GM12878 (cell line): ENCODE measurements around the gene LRRC51.

Source experiments
- BHLHE40 ChIP-seq, 2 experiments: fragments of 450-650 bp in 1 of 2; IDR thresholded peaks; 2 replicates each; pipeline ENCODE4 v1.6.1; 2011 to 2017; ENCODE audit warnings: low read depth in 2 of 2, borderline replicate concordance in 1 of 2, improper control_type of control experiment in 1 of 2, low read length in 1 of 2, mild to moderate bottlenecking in 1 of 2
- MTA3 ChIP-seq: IDR thresholded peaks from 2 replicates; pipeline ENCODE4 v1.6.1; 2012; ENCODE audit warnings: low read length, inconsistent platforms, borderline replicate concordance
- NFYB ChIP-seq: IDR thresholded peaks from 2 replicates; pipeline ENCODE4 v1.6.1; 2011; ENCODE audit warnings: low read depth, mild to moderate bottlenecking, low read length, improper control_type of control experiment, moderate library complexity; ENCODE audit not compliant: insufficient read depth
- NR2C2 ChIP-seq: IDR thresholded peaks from 2 replicates; pipeline ENCODE4 v1.6.1; 2011; ENCODE audit warnings: borderline replicate concordance, low read depth; ENCODE audit not compliant: control insufficient read depth, insufficient read length
- NR2F1 ChIP-seq: fragments of 450-650 bp; conservative IDR thresholded peaks from 2 replicates; pipeline ENCODE4 v1.6.1; 2017; ENCODE audit warnings: mild to moderate bottlenecking
- POLR2A ChIP-seq: IDR thresholded peaks from 2 replicates; pipeline ENCODE4 v1.6.1; 2011; ENCODE audit warnings: low read depth, mild to moderate bottlenecking, low read length
- POLR2AphosphoS5 ChIP-seq: IDR thresholded peaks from 2 replicates; pipeline ENCODE4 v1.6.1; 2011; ENCODE audit warnings: mild to moderate bottlenecking, low read length, inconsistent platforms
- RELB ChIP-seq: fragments of 450-650 bp; IDR thresholded peaks from 2 replicates; pipeline ENCODE4 v1.6.1; 2017; ENCODE audit warnings: low read depth, mild to moderate bottlenecking, moderate library complexity
- SP1 ChIP-seq: IDR thresholded peaks from one replicate; pipeline ENCODE4 v1.6.1; 2011; ENCODE audit warnings: low read depth, low read length
- YY1 ChIP-seq: IDR thresholded peaks from 2 replicates; pipeline ENCODE4 v1.6.1; 2011; ENCODE audit warnings: low read depth, mild to moderate bottlenecking, low read length
- TF ChIP-seq, protein P1 (sequence below): fragments of 450-650 bp; IDR thresholded peaks from 2 replicates; pipeline ENCODE4 v1.6.1; 2017; ENCODE audit warnings: mild to moderate bottlenecking
- TF ChIP-seq, protein P2 (sequence below), 3 experiments: IDR thresholded peaks in 2 of 3; conservative IDR thresholded peaks in 1 of 3; 2 replicates each; pipeline ENCODE4 v1.5.1; 2011; ENCODE audit warnings: low read depth in 3 of 3, low read length in 3 of 3, mild to moderate bottlenecking in 3 of 3, control low read depth in 2 of 3, moderate library complexity in 2 of 3, inconsistent platforms in 1 of 3, mixed read lengths in 1 of 3; ENCODE audit not compliant: control insufficient read depth in 2 of 3, insufficient read depth in 1 of 3; ENCODE audit errors: extremely low read depth in 1 of 3
- TF ChIP-seq, protein P3 (sequence below): IDR thresholded peaks from 2 replicates; pipeline ENCODE4 v1.6.1; 2011; ENCODE audit warnings: borderline replicate concordance, low read depth, mild to moderate bottlenecking, moderate library complexity, low read length; ENCODE audit not compliant: insufficient read depth, poor library complexity, severe bottlenecking

DNA sequence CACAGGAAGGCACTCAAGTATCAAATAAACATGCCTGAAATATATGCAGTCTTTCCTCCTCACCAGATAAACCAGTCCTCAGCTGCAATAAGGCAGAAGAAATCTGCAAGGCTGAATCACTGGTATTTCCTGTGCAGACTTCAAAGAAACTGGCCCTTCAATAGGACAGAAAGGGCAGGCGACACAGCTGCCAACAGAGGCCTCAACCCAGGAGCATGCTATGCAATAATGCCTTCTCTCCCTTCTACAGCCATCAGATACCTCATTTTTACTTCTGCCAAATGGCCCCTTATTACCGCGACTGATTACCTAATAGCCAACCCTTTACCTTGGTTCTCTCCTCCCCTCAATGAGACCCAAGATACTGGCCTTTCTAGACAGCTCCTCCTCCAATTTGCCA, 8.3 kb upstream of the LRRC51 start:
- TF ChIP-seq NR2C2 (no peak), NR2F1 (no peak), MTA3 (no peak), BHLHE40 (IDR thresholded peaks at IDR 0.05; ENCODE audit: borderline replicate concordance in 1 of 2, low read depth in 2 of 2, low read length in 1 of 2) (no peak), SP1 (no peak), POLR2AphosphoS5 (no peak), YY1 (no peak), RELB (no peak), POLR2A (no peak), NFYB (no peak)
- TF ChIP-seq, protein P1, sequence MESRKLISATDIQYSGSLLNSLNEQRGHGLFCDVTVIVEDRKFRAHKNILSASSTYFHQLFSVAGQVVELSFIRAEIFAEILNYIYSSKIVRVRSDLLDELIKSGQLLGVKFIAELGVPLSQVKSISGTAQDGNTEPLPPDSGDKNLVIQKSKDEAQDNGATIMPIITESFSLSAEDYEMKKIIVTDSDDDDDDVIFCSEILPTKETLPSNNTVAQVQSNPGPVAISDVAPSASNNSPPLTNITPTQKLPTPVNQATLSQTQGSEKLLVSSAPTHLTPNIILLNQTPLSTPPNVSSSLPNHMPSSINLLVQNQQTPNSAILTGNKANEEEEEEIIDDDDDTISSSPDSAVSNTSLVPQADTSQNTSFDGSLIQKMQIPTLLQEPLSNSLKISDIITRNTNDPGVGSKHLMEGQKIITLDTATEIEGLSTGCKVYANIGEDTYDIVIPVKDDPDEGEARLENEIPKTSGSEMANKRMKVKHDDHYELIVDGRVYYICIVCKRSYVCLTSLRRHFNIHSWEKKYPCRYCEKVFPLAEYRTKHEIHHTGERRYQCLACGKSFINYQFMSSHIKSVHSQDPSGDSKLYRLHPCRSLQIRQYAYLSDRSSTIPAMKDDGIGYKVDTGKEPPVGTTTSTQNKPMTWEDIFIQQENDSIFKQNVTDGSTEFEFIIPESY = 0 out of 2 replicates have a peak, but pooled peaks have one; percentile 28
- TF ChIP-seq, protein P2, sequence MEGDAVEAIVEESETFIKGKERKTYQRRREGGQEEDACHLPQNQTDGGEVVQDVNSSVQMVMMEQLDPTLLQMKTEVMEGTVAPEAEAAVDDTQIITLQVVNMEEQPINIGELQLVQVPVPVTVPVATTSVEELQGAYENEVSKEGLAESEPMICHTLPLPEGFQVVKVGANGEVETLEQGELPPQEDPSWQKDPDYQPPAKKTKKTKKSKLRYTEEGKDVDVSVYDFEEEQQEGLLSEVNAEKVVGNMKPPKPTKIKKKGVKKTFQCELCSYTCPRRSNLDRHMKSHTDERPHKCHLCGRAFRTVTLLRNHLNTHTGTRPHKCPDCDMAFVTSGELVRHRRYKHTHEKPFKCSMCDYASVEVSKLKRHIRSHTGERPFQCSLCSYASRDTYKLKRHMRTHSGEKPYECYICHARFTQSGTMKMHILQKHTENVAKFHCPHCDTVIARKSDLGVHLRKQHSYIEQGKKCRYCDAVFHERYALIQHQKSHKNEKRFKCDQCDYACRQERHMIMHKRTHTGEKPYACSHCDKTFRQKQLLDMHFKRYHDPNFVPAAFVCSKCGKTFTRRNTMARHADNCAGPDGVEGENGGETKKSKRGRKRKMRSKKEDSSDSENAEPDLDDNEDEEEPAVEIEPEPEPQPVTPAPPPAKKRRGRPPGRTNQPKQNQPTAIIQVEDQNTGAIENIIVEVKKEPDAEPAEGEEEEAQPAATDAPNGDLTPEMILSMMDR (IDR thresholded peaks at IDR 0.05 in 2 of 3, conservative IDR thresholded peaks at IDR 0.05 in 1 of 3; ENCODE audit: control insufficient read depth in 2 of 3, extremely low read depth in 1 of 3, insufficient read depth in 1 of 3, low read depth in 3 of 3, low read length in 3 of 3) = no peak
- TF ChIP-seq, protein P3, sequence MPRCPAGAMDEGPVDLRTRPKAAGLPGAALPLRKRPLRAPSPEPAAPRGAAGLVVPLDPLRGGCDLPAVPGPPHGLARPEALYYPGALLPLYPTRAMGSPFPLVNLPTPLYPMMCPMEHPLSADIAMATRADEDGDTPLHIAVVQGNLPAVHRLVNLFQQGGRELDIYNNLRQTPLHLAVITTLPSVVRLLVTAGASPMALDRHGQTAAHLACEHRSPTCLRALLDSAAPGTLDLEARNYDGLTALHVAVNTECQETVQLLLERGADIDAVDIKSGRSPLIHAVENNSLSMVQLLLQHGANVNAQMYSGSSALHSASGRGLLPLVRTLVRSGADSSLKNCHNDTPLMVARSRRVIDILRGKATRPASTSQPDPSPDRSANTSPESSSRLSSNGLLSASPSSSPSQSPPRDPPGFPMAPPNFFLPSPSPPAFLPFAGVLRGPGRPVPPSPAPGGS = no peak
